DND-41 (cell line): ENCODE results near the gene PHC2.

Source experiments
- CTCF ChIP-seq: IDR thresholded peaks from 2 replicates; pipeline ENCODE4 v1.5.1; 2012; ENCODE audit warnings: borderline replicate concordance, low read length, moderate library complexity, mild to moderate bottlenecking; ENCODE audit not compliant: poor library complexity, severe bottlenecking; ENCODE audit errors: extremely low read depth
- EZH2 ChIP-seq: IDR thresholded peaks from 3 replicates; pipeline ENCODE4 v1.6.1; 2012; ENCODE audit warnings: borderline replicate concordance, low read depth, mild to moderate bottlenecking, moderate library complexity, low read length, inconsistent platforms; ENCODE audit not compliant: severe bottlenecking

- TF ChIP-seq CTCF (no peak), EZH2 (no peak)
Measured at GRCh38 chr1:33473900-33474299, 43.0 kb upstream of the PHC2 start.
